Upper lobe of left lung (tissue), 4 donors: Measurements from ENCODE around the gene OSCAR.

ENCODE experiments used
- CTCF ChIP-seq, 6 experiments: fragments of 450-650 bp in 4 of 6; fragments of 200-600 bp in 2 of 6; sonication (generic) in 2 of 6; IDR thresholded peaks; one replicate each; pipeline ENCODE4 v1.5.1; 2016 to 2019; ENCODE audit warnings: antibody characterized with exemption in 6 of 6
- EP300 ChIP-seq, 4 donors: sonication (generic); formaldehyde crosslinking; IDR thresholded peaks; one replicate each; pipeline ENCODE4 v1.5.1; 2017; ENCODE audit warnings: antibody characterized with exemption in 4 of 4, control low read depth in 2 of 4
- POLR2A ChIP-seq, 4 donors: fragments of 450-650 bp; IDR thresholded peaks; one replicate each; pipeline ENCODE4 v1.5.1; 2016 to 2017; ENCODE audit warnings: antibody characterized with exemption in 4 of 4, mild to moderate bottlenecking in 2 of 4

GRCh38 chr19:54127688-54128440, 27.3 kb upstream of the OSCAR start:
- no peak for TF ChIP-seq CTCF (IDR thresholded peaks at IDR 0.05)
- TF ChIP-seq EP300 (IDR thresholded peaks at IDR 0.05), result no peak
- TF ChIP-seq POLR2A (IDR thresholded peaks at IDR 0.05), result no peak
